Parathyroid adenoma (tissue), 2 donors: ENCODE data around the gene ATXN3.

Experiments
- H2AFZ ChIP-seq: fragments of 300-600 bp; sonication (generic); one replicate; pipeline ENCODE4 v1.7.0; 2017; ENCODE audit warnings: antibody characterized with exemption, mild to moderate bottlenecking
- H3K27ac ChIP-seq: fragments of 300-600 bp; sonication (generic); one replicate; pipeline ENCODE4 v1.7.0; 2017
- H3K27me3 ChIP-seq: fragments of 300-600 bp; sonication (generic); one replicate; pipeline ENCODE4 v1.7.0; 2017; ENCODE audit warnings: low read length; ENCODE audit not compliant: control insufficient read depth, insufficient read depth
- H3K36me3 ChIP-seq: fragments of 300-600 bp; sonication (generic); one replicate; pipeline ENCODE4 v1.7.0; 2017; ENCODE audit warnings: low read length; ENCODE audit not compliant: control insufficient read depth, insufficient read depth
- H3K4me1 ChIP-seq: fragments of 300-600 bp; sonication (generic); one replicate; pipeline ENCODE4 v1.7.0; 2017; ENCODE audit warnings: control low read depth
- H3K4me2 ChIP-seq: fragments of 300-600 bp; sonication (generic); one replicate; pipeline ENCODE4 v1.7.0; 2017; ENCODE audit warnings: low read length
- H3K4me3 ChIP-seq: fragments of 300-600 bp; sonication (generic); one replicate; pipeline ENCODE4 v1.7.0; 2017; ENCODE audit warnings: low read depth, low read length
- H3K79me2 ChIP-seq: fragments of 300-600 bp; sonication (generic); one replicate; pipeline ENCODE4 v1.7.0; 2017; ENCODE audit warnings: control low read depth
- H3K9ac ChIP-seq: fragments of 300-600 bp; sonication (generic); one replicate; pipeline ENCODE4 v1.7.0; 2017; ENCODE audit warnings: mild to moderate bottlenecking
- H3K9me3 ChIP-seq: fragments of 300-600 bp; sonication (generic); one replicate; pipeline ENCODE4 v1.7.0; 2017; ENCODE audit warnings: low read length; ENCODE audit not compliant: control insufficient read depth
- TF ChIP-seq, protein P1 (sequence below): fragments of 300-600 bp; sonication (generic); IDR thresholded peaks from one replicate; pipeline ENCODE4 v1.7.0; 2017; ENCODE audit warnings: antibody characterized with exemption, mild to moderate bottlenecking
- donor health status: primary hyperparathyroidism.

Gene ATXN3

DNA sequence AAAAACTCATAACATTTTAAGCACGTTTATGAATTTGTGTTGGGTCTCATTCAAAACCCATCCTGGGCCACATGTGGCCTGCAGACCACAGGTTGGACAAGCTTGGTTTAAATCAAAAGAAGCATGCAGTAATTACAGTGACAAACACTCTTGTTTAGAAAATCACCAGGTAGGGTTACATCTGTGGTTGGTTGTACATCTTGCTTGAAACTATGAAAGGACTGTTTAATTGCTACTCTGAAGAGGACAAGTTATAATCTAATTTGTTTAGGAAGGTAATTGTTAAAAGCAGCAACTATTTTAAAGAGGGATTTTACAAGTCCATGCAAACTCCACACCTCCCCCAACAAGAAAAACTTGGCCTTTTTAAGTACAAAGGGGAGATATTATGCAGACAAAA, 70.5 kb downstream of the ATXN3 start:
- H3K4me2 ChIP-seq, result no peak overlapping the region
- H3K4me1 ChIP-seq, result peaks cover 4% of the 10 kb centered on the region
- no peak overlapping the region for H3K27ac ChIP-seq
- H3K4me3 ChIP-seq, result no peak overlapping the region
- H3K27me3 ChIP-seq, result no peaks in the 10 kb centered on the region
- H3K9ac ChIP-seq, result no peak overlapping the region
- peaks cover 55% of the 10 kb centered on the region for H3K79me2 ChIP-seq
- H3K9me3 ChIP-seq, result no peaks in the 10 kb centered on the region
- H3K36me3 ChIP-seq, result no peaks in the 10 kb centered on the region
- no peak overlapping the region for H2AFZ ChIP-seq
- TF ChIP-seq, protein P1, sequence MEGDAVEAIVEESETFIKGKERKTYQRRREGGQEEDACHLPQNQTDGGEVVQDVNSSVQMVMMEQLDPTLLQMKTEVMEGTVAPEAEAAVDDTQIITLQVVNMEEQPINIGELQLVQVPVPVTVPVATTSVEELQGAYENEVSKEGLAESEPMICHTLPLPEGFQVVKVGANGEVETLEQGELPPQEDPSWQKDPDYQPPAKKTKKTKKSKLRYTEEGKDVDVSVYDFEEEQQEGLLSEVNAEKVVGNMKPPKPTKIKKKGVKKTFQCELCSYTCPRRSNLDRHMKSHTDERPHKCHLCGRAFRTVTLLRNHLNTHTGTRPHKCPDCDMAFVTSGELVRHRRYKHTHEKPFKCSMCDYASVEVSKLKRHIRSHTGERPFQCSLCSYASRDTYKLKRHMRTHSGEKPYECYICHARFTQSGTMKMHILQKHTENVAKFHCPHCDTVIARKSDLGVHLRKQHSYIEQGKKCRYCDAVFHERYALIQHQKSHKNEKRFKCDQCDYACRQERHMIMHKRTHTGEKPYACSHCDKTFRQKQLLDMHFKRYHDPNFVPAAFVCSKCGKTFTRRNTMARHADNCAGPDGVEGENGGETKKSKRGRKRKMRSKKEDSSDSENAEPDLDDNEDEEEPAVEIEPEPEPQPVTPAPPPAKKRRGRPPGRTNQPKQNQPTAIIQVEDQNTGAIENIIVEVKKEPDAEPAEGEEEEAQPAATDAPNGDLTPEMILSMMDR, result no peak

DNA sequence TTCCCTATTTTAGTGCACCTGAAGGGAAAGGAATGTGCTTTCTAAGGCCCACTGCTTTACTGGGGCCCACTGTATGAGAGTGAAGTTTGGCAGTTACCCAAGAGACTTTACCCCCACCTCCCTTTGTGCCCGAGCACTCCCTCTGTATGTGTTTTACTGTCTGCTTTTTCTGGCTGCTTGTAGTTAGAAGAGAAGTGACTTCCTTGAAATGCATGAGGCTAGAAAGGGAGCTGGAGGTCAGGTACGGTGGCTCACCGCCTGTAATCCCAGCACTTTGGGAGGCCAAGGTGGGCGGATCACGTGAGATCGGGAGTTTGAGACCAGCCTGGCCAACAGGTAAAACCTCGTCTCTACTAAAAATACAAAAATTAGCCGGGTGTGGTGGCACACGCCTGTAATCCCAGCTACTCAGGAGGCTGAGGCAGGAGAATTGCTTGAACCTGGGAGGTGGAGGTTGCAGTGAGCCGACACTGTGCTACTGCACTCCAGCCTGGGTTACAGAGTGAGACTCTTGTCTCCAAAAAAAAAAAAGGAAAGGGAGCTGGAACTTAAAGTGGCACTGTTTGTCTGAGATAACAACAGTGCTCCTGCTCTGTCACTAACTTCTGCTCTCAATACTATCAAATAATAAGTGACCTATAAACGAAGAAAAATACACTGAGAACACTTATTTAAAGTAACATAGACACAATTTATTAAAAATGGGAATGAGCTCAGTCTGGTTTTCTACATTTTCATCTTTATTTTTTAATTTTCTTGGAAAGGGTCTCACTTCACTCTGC, 72.3 kb downstream of the ATXN3 start:
- H3K27me3 ChIP-seq, result no peaks in the 10 kb centered on the region
- H3K4me3 ChIP-seq, result no peak overlapping the region
- H3K36me3 ChIP-seq, result no peaks in the 10 kb centered on the region
- no peak overlapping the region for H3K4me2 ChIP-seq
- no peak overlapping the region for H2AFZ ChIP-seq
- H3K27ac ChIP-seq, result no peak overlapping the region
- no peak overlapping the region for H3K9ac ChIP-seq
- TF ChIP-seq, protein P1, result no peak
- no peaks in the 10 kb centered on the region for H3K4me1 ChIP-seq
- peaks cover 43% of the 10 kb centered on the region for H3K79me2 ChIP-seq
- no peaks in the 10 kb centered on the region for H3K9me3 ChIP-seq

GRCh38 chr14:92033433-92033832, 72.9 kb downstream of the ATXN3 start:
- H3K79me2 ChIP-seq, result peaks cover 44% of the 10 kb centered on the region
- no peak overlapping the region for H3K4me2 ChIP-seq
- no peak overlapping the region for H2AFZ ChIP-seq
- no peaks in the 10 kb centered on the region for H3K27me3 ChIP-seq
- no peak overlapping the region for H3K4me3 ChIP-seq
- no peaks in the 10 kb centered on the region for H3K36me3 ChIP-seq
- no peak overlapping the region for H3K9ac ChIP-seq
- TF ChIP-seq, protein P1, result no peak
- no peak overlapping the region for H3K27ac ChIP-seq
- no peaks in the 10 kb centered on the region for H3K4me1 ChIP-seq
- H3K9me3 ChIP-seq, result no peaks in the 10 kb centered on the region

- Histone ChIP-seq H3K4me3 (no peak overlapping the region), H3K79me2 (peaks cover 19% of the 10 kb centered on the region), H3K27ac (no peak overlapping the region), H3K4me1 (no peaks in the 10 kb centered on the region), H3K4me2 (no peak overlapping the region), H3K9ac (no peak overlapping the region), H2AFZ (no peak overlapping the region), H3K36me3 (no peaks in the 10 kb centered on the region), H3K9me3 (no peaks in the 10 kb centered on the region), H3K27me3 (no peaks in the 10 kb centered on the region)
- TF ChIP-seq, protein P1, result no peak
These were observed 79.7 kb downstream of the ATXN3 start for GRCh38 chr14:92026548-92027190.
